HG03521 (cell line): ENCODE measurements around the gene DHRS12.
"Not testable (repeated sequence)": the region's sequence is repeated elsewhere in the genome, so short reads cannot be mapped to it uniquely, and the experiment has no call there.

Experiments
- ATAC-seq: cut with Tn5 transposase; IDR thresholded peaks from one replicate; pipeline ENCODE4 v1.9.1; 2021; ENCODE audit warnings: mild to moderate bottlenecking, moderate library complexity; ENCODE audit not compliant: unreplicated experiment

DHRS12 gene

DNA sequence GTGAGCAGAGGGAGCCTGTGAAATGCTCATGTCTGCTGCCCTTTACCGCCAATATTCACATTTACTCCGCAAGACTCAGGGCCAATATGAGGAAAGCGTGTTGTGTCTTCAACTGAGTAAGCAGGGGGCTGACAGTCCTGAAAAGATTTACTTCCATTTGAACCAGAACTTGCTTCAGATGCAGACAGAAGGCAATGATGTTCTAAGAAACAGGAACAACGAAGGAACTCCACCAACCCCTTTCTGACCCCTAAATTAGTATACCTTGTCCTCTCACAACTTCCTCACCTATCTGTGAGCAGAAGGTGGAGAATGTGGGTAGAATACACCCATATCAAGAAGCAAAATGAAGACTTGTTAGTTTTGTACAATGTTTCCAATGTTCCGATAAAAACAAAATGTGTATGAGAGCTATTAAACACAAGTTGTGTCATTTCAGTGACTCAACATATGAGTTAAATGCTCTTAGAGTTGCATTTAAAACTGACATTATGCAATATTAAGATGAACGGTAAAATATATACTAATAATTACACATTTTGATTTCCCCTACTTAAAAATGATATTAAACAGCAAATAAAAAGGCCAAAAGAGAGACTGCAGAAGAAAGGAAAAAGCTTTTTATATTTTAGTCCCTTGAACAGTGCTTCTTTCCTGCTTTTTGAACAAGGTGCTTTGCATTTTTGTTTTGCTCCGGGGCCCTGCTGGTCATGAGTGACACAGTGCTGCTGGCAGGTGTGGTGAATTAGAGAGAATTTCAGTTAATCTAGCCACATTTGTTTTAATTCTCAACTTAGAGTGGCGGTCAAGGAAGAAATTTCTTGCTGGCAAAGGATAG lies 25.0 kb upstream of the DHRS12 start:
- no peak for ATAC-seq

DNA sequence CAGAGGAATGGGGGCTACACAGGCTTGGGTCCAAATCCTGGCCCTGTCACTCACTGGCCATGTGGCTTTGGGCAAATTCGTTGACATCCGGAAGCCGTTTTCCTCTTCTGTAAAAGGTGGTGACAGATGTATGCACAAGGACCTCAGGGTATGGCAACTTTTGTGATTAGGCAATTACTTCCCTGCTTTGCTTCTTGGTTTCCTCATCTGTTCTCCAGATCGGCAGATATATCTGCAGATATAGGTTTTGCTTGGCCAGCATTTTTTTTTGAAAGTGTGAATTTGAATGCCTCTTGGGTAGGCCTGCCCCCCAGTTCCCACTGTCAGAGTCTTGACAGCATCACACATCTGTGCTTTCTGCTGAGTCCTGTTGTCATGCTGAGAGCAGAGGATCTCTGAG lies 23.3 kb upstream of the DHRS12 start:
- no peak for ATAC-seq

DNA sequence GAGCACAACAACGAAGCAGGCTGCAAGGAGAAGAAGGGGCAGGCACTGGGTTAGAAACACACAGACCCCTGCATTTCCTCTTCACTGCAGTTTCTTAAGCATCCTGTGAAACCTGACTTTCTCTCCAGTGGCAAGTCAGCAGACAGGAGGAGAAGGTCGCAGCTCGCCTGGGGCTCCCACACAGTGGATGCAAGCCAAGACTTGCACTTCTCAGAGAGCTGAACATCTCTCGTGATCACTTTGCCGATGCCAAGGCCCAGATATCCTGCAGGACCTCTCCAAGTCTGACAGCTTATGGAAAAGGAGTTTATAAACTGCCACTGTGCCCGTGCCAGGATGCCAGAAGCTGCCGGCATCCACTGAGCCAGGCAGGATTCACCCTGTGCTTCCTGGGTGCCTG lies 22.6 kb upstream of the DHRS12 start:
- no peak for ATAC-seq

GRCh38 chr13:51825681-51826254 lies 21.8 kb upstream of the DHRS12 start:
- ATAC-seq, result no peak

GRCh38 chr13:51825165-51825592 lies 21.2 kb upstream of the DHRS12 start:
- ATAC-seq, result no peak

DNA sequence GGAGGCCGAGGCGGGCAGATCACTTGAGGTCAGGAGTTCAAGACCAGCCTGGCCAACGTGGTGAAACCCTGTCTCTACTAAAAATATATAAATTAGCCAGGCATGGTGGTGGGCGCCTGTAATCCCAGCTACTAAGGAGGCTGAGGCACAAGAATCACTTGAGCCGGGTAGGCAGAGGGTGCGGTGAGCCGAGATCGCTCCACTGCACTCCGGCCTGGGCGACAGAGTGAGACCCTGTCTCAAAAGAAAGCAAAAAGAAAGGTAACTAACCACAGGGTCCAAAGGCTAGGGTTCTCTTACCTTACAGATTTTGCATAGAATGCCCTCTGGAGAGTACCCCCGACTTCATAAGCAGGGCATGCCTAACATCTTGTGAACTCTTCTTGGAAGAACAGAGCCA lies 20.7 kb upstream of the DHRS12 start:
- ATAC-seq, result not testable (repeated sequence)

- ATAC-seq, result no peak
These were observed 19.9 kb upstream of the DHRS12 start for GRCh38 chr13:51823863-51824262.

DNA sequence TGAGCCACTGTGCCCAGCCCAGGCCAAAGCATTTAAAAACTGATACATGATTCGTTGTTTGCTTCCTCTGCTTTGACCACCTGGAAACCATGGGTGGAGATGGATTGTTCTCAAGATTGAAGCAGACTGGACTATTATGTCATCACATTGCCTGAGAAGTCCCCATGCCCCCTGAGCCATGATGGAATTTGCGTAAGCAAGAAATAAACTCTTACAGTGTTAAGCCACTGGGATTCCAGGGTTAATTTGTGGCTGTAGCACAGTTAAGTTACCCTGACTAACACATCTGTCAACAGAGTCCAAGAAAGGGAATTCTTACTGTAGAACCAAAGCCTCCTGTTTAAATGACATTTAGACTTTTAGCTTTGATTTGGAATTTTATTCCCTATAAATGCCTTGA lies 19.4 kb upstream of the DHRS12 start:
- no peak for ATAC-seq

DNA sequence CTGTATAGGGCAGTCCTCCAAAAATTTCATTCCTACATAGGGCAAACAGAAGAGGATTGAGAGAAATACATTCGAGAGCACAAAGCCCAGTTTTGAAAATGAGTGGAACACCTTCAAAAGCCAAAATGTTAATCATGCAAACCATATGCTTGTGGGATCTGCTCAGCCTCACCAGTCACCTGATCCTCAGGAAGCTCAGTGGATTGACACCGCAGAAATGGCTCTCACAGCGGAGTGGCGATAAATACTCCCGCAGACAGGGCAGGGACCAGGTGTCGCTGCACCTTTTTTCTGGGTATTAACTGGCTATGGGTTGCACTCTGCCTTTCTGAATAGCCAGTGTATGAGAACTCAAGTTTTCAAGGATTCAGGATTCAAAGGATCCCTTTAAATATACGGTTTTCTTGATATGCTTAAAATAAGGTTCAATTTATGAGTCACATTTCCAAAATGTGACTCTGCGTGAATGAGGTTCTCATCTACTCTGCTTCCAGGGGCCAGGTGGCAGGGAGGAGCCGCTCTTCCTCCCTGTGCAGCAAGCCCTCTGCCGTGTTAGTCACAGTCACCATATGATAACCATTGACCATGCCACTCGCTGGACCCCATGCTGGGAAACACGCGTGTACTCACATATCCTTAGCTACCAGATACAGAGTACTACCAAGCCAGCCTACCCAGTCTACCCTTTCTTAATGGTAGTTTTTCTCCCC lies 18.3 kb upstream of the DHRS12 start:
- ATAC-seq, result no peak

GRCh38 chr13:51821606-51822005 lies 17.6 kb upstream of the DHRS12 start:
- no peak for ATAC-seq

DNA sequence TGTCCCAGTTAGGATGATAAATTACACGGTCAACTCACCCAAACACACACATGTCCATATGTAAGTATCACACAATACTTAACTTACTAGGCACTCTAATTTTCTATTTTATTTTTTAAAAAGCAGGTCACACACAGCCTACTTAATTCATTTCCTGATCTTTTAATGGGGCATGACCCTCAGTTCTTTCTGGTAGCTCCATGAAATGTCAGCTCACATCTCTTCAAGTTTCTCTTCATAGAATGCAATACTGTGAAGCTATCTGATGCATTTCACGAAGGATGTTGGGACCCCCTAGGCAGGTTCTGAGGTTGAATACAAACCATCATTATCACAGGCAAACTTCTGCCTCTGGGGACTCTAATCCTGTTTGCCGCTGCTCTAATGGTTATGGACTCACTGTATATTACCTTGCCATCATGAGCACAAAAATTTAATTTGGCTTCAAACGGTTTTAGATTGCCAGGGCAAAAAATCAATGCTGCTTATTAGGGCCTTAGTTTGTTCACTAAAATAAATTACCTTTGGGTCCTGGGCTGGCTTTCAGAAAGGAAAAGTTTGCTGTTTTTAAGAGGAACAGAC lies 16.1 kb upstream of the DHRS12 start:
- ATAC-seq, result no peak

DNA sequence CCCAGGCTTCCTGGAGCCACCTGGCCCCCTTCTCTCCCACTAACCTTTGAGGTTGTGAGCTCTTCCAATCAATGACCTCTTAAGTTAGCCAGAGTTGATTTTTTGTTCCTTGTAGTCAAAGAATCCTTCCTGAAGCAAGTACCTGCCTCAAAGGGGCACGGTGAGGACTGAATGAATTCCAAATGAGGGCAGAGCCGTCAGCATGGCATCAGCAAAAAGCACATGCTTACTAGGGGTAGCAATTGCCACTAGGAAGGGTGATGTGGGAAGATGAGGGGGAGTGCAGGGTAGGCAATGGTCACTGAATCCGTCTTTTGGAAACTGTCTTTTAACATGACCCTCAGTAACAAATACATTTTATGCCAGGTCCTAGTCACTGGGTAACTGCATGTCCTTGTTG lies 15.6 kb upstream of the DHRS12 start:
- no peak for ATAC-seq

DNA sequence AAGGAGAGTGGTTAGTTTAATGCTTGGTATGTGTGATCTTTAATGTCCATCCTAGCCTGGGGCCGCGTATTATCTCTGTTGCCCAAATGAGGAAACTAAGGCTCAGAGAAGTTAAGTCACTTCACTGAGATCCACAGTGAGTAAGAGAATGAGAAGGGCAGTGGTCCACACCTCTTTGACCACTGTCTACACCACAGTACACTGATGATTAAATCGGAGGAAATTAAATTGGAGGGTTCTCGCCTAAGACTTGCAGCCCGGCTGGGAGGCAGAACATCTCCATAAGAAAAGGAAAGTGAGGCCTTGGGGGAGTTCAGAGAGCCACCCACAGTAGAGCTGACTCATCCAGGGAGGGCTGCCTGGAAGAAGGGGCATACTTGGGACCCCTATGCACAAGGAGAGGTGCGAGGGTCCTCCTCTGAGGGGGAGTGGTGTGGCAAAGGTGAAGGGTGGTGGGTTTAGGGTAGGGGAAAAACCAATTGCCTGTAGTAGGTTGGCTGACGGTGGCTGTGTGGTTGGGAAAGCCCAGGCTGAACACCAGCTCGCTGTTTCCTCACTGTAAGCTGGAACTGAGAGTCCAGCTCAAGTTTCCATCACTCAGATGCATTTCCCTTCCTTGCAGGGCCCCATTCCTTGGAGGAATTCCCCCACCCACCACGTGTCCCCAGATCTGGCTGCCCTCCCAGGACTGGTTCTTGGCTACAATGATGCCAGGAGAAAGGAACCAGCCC lies 15.0 kb upstream of the DHRS12 start:
- ATAC-seq, result no peak

- ATAC-seq, result no peak
These were observed 14.3 kb upstream of the DHRS12 start for GRCh38 chr13:51818276-51818675.

DNA sequence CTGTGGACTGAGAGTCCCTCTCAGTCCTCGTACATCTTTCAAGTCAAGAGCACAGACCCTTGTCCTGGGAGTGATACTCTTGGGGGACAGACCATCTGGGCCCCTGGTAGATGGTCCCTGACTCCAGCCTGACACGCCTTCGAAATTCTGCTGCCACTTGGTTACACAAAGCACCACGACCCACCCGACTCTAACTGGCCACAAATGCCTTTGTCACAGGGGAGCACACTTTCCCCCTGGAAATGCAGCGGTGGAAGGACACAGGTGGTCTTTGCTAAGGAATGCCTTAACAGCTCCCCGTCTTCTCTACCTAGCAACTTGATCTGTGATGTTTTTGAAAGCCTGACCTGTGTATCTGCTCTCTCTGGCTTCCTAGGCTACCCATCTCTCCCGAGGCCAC lies 13.8 kb upstream of the DHRS12 start:
- ATAC-seq, result no peak

DNA sequence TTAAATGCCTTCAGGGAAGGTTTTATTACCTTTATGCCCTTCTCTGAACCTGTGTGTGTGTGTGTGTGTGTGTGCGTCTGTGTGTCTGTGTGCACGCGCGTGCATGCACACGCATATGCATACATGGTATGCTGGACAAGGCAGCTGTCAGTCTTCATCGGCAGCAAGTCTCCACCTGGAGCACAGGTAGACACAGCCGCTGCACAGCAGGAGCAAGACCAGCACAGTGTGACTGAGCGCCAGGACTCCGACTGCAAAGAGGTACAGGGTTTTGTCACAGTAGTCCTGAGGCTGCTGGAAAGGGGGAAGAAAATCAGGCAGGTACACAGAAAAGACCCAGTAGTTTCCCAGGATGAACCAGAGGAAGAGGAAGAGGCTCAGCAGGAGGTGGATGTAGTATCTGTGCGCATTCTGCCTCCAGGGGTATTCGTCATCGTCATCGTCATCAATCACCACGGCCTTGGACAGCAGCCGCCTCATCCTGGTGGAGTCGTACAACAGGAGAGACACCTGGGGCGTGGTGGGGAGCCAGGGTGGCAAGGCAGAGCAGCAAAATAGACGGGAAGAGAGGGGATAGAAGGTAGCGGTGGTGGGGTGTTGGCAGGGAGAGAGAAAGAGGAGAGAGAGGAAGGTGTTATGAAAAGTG lies 12.8 kb upstream of the DHRS12 start:
- ATAC-seq, result no peak

DNA sequence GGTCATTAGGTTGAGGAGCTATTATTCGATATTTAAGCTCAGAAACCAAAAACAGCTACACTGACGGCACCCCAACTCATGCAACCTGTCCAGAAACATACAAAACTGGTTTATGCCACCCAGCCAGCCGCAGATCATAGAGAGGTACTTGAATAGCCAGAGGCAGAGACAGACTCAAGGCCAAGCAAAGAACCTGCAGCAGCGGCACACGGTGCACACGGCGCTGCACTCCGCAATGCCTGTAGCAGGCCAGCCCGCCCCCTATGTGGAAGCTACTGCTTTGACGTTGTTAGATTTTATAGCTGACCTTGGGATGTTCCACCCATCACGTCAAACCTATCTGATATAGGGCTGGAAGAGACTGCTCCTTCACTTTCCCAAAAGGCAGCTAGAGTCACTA lies 11.9 kb upstream of the DHRS12 start:
- ATAC-seq, result no peak

- peak; percentile 80 for ATAC-seq
These were observed 11.1 kb upstream of the DHRS12 start for GRCh38 chr13:51814825-51815650.

GRCh38 chr13:51814071-51814470 lies 10.1 kb upstream of the DHRS12 start:
- ATAC-seq, result no peak
